ENCODE measurements around the gene BLOC1S4. TPM values are rescaled to one million over a fixed set of nuclear protein-coding genes. Genes with fewer than 3 reads are reported as not detected.

BLOC1S4 gene
- total RNA-seq, 2 donors from 2014 or later: 16.5 to 17.1 TPM

- Histone ChIP-seq H3K9me3 (no peaks in the 10 kb centered on the region), H3K27me3 (no peaks in the 10 kb centered on the region), H3K4me3 (no peak overlapping the region), H3K27ac (no peak overlapping the region), H3K36me3 (replicated peaks in 1 of 2; ENCODE audit: insufficient read depth in 1 of 2, low read depth in 2 of 2) (no peaks in the 10 kb centered on the region), H3K4me1 (peaks cover 29% of the 10 kb centered on the region)
- DNase-seq: no peak
- intact Hi-C loops (cut with DNase I): no loop called here
- no peak for TF ChIP-seq POLR2A (IDR thresholded peaks at IDR 0.05)
- TF ChIP-seq, protein P1, sequence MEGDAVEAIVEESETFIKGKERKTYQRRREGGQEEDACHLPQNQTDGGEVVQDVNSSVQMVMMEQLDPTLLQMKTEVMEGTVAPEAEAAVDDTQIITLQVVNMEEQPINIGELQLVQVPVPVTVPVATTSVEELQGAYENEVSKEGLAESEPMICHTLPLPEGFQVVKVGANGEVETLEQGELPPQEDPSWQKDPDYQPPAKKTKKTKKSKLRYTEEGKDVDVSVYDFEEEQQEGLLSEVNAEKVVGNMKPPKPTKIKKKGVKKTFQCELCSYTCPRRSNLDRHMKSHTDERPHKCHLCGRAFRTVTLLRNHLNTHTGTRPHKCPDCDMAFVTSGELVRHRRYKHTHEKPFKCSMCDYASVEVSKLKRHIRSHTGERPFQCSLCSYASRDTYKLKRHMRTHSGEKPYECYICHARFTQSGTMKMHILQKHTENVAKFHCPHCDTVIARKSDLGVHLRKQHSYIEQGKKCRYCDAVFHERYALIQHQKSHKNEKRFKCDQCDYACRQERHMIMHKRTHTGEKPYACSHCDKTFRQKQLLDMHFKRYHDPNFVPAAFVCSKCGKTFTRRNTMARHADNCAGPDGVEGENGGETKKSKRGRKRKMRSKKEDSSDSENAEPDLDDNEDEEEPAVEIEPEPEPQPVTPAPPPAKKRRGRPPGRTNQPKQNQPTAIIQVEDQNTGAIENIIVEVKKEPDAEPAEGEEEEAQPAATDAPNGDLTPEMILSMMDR (IDR thresholded peaks at IDR 0.05): no peak
- no peak for ATAC-seq
- 88 to 94% methylated on average over 1 of the region's 1 CpG for WGBS, 2 donors
These were observed 1.0 kb upstream of the BLOC1S4 start for GRCh38 chr4:6714954-6715353.

GRCh38 chr4:6715704-6716017, 313 bp upstream of the BLOC1S4 start:
- TF ChIP-seq, protein P1 (IDR thresholded peaks at IDR 0.05): no peak
- no peak for TF ChIP-seq POLR2A (IDR thresholded peaks at IDR 0.05)
- no peaks in the 10 kb centered on the region for H3K9me3 ChIP-seq
- ATAC-seq: no peak
- peak overlapping the region; percentile 37 to 81 for H3K4me3 ChIP-seq
- peak overlapping the region in 3 of 4 donors; percentile 84 to 94 (median 93) for H3K27ac ChIP-seq
- 3 to 5% methylated on average over 9 of the region's 9 CpGs for WGBS, 2 donors
- intact Hi-C loops (cut with DNase I): no loop called here
- no peaks in the 10 kb centered on the region for H3K27me3 ChIP-seq
- no peak for DNase-seq
- no peaks in the 10 kb centered on the region for H3K36me3 ChIP-seq (replicated peaks in 1 of 2; ENCODE audit: insufficient read depth in 1 of 2, low read depth in 2 of 2)
- peaks cover 28% of the 10 kb centered on the region for H3K4me1 ChIP-seq

DNA sequence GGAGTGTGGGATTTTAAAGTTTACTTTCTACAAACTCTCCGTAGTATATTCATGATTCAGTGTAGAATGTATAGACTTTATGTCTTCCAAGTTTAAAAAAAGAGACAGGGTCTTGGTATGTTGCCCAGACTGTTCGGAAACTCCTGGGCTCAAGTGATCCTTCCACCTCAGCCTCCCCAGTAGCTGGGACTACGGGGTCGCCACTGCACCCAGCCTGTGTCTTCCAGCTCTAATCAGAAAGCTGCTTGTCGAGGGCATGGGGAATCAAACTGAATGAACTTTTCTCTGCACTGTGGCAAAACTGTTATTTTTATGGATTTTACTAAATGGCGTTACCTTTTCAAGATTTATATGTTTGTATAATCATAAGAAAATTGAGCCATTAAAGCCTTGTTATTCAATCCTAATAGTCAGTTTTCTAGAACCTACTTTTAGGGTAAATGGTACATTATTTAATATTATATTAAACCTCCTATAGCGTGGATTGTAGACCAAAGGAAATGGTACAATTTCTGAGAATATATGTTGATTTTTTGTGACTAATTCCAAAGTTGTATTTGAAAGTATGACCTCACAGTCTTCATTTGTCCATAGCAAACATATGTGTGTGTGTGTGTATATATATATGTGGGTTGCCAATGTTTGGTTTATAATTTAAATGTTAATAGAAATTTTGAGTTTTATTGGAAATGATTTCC, 1.1 kb downstream of the BLOC1S4 start:
- H3K27ac ChIP-seq: peak overlapping the region in 3 of 4 donors; percentile 84 to 94 (median 93)

DNA sequence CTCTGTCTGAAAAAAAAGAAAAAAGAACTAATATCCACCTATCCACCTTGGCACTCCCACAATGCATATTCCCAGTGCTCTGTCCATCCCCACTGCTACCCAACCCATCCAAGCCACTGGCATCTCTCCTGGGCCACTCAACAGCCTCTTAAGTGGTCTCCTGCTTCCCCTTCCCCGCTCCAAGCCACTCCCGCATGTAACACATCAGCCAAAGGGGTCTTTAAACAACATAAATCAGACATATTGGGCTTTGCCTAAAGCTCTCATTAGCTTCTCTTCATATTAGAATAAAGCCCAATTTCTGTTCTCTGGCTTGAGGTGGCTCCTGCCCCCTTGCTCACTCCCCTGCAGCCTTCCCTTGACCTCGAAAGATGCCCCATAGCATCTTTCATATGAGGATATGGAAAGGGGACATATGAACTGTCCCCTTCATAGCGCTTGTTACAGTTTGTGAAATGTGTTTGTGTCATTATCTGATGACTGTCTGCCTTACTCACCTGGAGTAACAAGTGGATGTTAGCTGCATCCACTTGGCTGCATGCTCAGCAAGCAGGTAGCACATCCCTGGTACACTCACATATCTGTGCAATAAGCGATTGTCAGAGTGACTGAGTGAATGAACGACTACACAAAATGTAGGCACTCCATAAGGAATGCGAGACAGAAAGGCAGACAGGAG, 3.1 kb downstream of the BLOC1S4 start:
- Histone ChIP-seq H3K9me3 (no peaks in the 10 kb centered on the region), H3K27me3 (no peaks in the 10 kb centered on the region), H3K27ac (no peak overlapping the region), H3K4me3 (no peak overlapping the region), H3K4me1 (peaks cover 27% of the 10 kb centered on the region), H3K36me3 (replicated peaks in 1 of 2; ENCODE audit: insufficient read depth in 1 of 2, low read depth in 2 of 2) (no peaks in the 10 kb centered on the region)
- DNase-seq: no peak
- ATAC-seq: no peak
- TF ChIP-seq POLR2A (IDR thresholded peaks at IDR 0.05): no peak
- TF ChIP-seq, protein P1 (IDR thresholded peaks at IDR 0.05): no peak
- 70 to 76% methylated on average over 7 of the region's 7 CpGs for WGBS, 2 donors
- intact Hi-C loops (cut with DNase I): no loop called here

More for the DNA sequence above, 1.1 kb downstream of the BLOC1S4 start:
- intact Hi-C loops (cut with DNase I): no loop called here
- Histone ChIP-seq H3K36me3 (replicated peaks in 1 of 2; ENCODE audit: insufficient read depth in 1 of 2, low read depth in 2 of 2) (no peaks in the 10 kb centered on the region), H3K9me3 (no peaks in the 10 kb centered on the region), H3K4me1 (peaks cover 27% of the 10 kb centered on the region), H3K27me3 (no peaks in the 10 kb centered on the region), H3K4me3 (peak overlapping the region; percentile 37 to 81)
- ATAC-seq (no peak), DNase-seq (no peak)
- no peak for TF ChIP-seq POLR2A (IDR thresholded peaks at IDR 0.05)
- TF ChIP-seq, protein P1 (IDR thresholded peaks at IDR 0.05): no peak
- 18 to 32% methylated on average over 7 of the region's 7 CpGs for WGBS, 2 donors

Data from body of pancreas (tissue), 4 donors.